ENCODE results near the gene FHIT. TPM values are rescaled to one million over a fixed set of nuclear protein-coding genes. Genes with fewer than 3 reads are reported as not detected.

FHIT gene
- total RNA-seq, 2 donors from 2014 or later, result 10.4 to 15.8 TPM

- H3K4me1 ChIP-seq, result no peaks in the 10 kb centered on the region
- DNase-seq, result no peak
- H3K27me3 ChIP-seq, result no peaks in the 10 kb centered on the region
- H3K36me3 ChIP-seq (replicated peaks in 1 of 2; ENCODE audit: insufficient read depth in 1 of 2, low read depth in 2 of 2), result no peaks in the 10 kb centered on the region
- peaks cover 0 to 15% (median 0%) of the 10 kb centered on the region in 3 donors for H3K9me3 ChIP-seq
- WGBS, 2 donors, result 96 to 98% methylated on average over 2 of the region's 2 CpGs
- intact Hi-C loops (cut with DNase I), result no loop called here
- no peak overlapping the region for H3K4me3 ChIP-seq
- TF ChIP-seq POLR2A (IDR thresholded peaks at IDR 0.05), result no peak
- TF ChIP-seq, protein P1, sequence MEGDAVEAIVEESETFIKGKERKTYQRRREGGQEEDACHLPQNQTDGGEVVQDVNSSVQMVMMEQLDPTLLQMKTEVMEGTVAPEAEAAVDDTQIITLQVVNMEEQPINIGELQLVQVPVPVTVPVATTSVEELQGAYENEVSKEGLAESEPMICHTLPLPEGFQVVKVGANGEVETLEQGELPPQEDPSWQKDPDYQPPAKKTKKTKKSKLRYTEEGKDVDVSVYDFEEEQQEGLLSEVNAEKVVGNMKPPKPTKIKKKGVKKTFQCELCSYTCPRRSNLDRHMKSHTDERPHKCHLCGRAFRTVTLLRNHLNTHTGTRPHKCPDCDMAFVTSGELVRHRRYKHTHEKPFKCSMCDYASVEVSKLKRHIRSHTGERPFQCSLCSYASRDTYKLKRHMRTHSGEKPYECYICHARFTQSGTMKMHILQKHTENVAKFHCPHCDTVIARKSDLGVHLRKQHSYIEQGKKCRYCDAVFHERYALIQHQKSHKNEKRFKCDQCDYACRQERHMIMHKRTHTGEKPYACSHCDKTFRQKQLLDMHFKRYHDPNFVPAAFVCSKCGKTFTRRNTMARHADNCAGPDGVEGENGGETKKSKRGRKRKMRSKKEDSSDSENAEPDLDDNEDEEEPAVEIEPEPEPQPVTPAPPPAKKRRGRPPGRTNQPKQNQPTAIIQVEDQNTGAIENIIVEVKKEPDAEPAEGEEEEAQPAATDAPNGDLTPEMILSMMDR (IDR thresholded peaks at IDR 0.05), result no peak
- H3K27ac ChIP-seq, result no peak overlapping the region
- ATAC-seq, result no peak
Observed at GRCh38 chr3:60775985-60776384, 475.3 kb downstream of the FHIT start.

DNA sequence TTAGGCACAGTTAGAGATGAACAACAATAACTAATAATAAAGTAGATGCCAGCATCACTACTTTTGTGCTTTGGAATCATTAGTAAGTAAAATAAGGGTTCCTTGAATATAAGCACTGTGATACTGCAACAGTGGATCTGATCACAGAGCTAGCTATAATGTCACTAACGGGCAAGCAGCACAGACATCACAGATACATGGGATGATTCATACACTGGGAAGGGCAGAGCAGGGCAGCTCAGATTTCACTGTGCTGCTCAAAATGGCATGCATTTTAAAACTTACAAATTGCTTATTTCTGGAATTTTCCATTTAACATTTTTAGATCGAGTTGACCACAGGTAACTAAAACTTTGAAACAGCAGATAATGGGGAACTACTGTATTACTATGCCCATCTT lies 476.6 kb downstream of the FHIT start:
- peaks cover 4% of the 10 kb centered on the region for H3K4me1 ChIP-seq
- H3K27me3 ChIP-seq, result no peaks in the 10 kb centered on the region
- no peaks in the 10 kb centered on the region for H3K36me3 ChIP-seq (replicated peaks in 1 of 2; ENCODE audit: insufficient read depth in 1 of 2, low read depth in 2 of 2)
- ATAC-seq, result no peak
- no peak overlapping the region for H3K4me3 ChIP-seq
- peaks cover 0 to 10% (median 0%) of the 10 kb centered on the region in 3 donors for H3K9me3 ChIP-seq
- WGBS, 2 donors, result 92 to 98% methylated on average over 2 of the region's 2 CpGs
- TF ChIP-seq, protein P1 (IDR thresholded peaks at IDR 0.05), result no peak
- TF ChIP-seq POLR2A (IDR thresholded peaks at IDR 0.05), result no peak
- intact Hi-C loops (cut with DNase I), result no loop called here
- no peak overlapping the region for H3K27ac ChIP-seq
- no peak for DNase-seq

- Histone ChIP-seq H3K36me3 (replicated peaks in 1 of 2; ENCODE audit: insufficient read depth in 1 of 2, low read depth in 2 of 2) (no peaks in the 10 kb centered on the region), H3K9me3 (peaks cover 0 to 7% (median 0%) of the 10 kb centered on the region in 3 donors), H3K27ac (no peak overlapping the region), H3K27me3 (no peaks in the 10 kb centered on the region), H3K4me1 (peaks cover 4% of the 10 kb centered on the region), H3K4me3 (no peak overlapping the region)
- intact Hi-C loops (cut with DNase I), result no loop called here
- TF ChIP-seq POLR2A (IDR thresholded peaks at IDR 0.05), result no peak
- TF ChIP-seq, protein P1 (IDR thresholded peaks at IDR 0.05), result no peak
- no peak for DNase-seq
- no peak for ATAC-seq
- WGBS, 2 donors, result 93 to 96% methylated on average over 3 of the region's 3 CpGs
Observed at GRCh38 chr3:60772584-60772983, 478.7 kb downstream of the FHIT start.

- Histone ChIP-seq H3K9me3 (peaks cover 0 to 7% (median 0%) of the 10 kb centered on the region in 3 donors), H3K27me3 (no peaks in the 10 kb centered on the region), H3K4me3 (no peak overlapping the region), H3K4me1 (peaks cover 4% of the 10 kb centered on the region), H3K27ac (no peak overlapping the region), H3K36me3 (replicated peaks in 1 of 2; ENCODE audit: insufficient read depth in 1 of 2, low read depth in 2 of 2) (no peaks in the 10 kb centered on the region)
- intact Hi-C loops (cut with DNase I), result no loop called here
- TF ChIP-seq, protein P1 (IDR thresholded peaks at IDR 0.05), result no peak
- no peak for TF ChIP-seq POLR2A (IDR thresholded peaks at IDR 0.05)
- DNase-seq (no peak), ATAC-seq (no peak)
Observed at GRCh38 chr3:60771766-60772165, 479.5 kb downstream of the FHIT start.

GRCh38 chr3:60770532-60770931 lies 480.7 kb downstream of the FHIT start:
- H3K27ac ChIP-seq, result peak overlapping the region in 2 of 4 donors; percentile 24 to 27
- WGBS, 2 donors, result 39 to 63% methylated on average over 1 of the region's 1 CpG
- TF ChIP-seq, protein P1 (IDR thresholded peaks at IDR 0.05), result no peak
- no peak for TF ChIP-seq POLR2A (IDR thresholded peaks at IDR 0.05)
- H3K4me3 ChIP-seq, result no peak overlapping the region
- peak in 1 of 4 donors; percentile 16 for DNase-seq
- intact Hi-C loops (cut with DNase I), result no loop called here
- peak; percentile 48 for ATAC-seq
- no peaks in the 10 kb centered on the region for H3K36me3 ChIP-seq (replicated peaks in 1 of 2; ENCODE audit: insufficient read depth in 1 of 2, low read depth in 2 of 2)
- peaks cover 4% of the 10 kb centered on the region for H3K4me1 ChIP-seq
- no peaks in the 10 kb centered on the region for H3K27me3 ChIP-seq
- peaks cover 0 to 4% (median 0%) of the 10 kb centered on the region in 3 donors for H3K9me3 ChIP-seq
